Esophagus muscularis mucosa (tissue), 4 donors: ENCODE results near the gene HOXA10. TPM values are rescaled to one million over a fixed set of nuclear protein-coding genes. Genes with fewer than 3 reads are reported as not detected.

Experiments used
- DNase-seq: peaks from one replicate; pipeline ENCODE4 v3.0.0-alpha.2; 2017; ENCODE audit errors: extremely low spot score
- H3K27ac ChIP-seq, 4 donors: fragments of 200-600 bp; sonication (generic); replicated peaks in 1 of 4; 1 replicate in 3 of 4; 2 replicates in 1 of 4; pipeline ENCODE4 v1.5.1; 2016 to 2019; ENCODE audit warnings: mild to moderate bottlenecking in 1 of 4
- H3K27me3 ChIP-seq, 4 donors: fragments of 200-600 bp; sonication (generic); one replicate each; pipeline versions ENCODE4 v1.5.1 to v1.6.0; 2016 to 2019
- H3K36me3 ChIP-seq, 4 donors: fragments of 200-600 bp; sonication (generic); one replicate each; pipeline ENCODE4 v1.5.1; 2016 to 2019
- H3K4me1 ChIP-seq, 4 donors: fragments of 200-600 bp; sonication (generic); one replicate each; pipeline ENCODE4 v1.5.1; 2016 to 2019
- H3K4me3 ChIP-seq, 4 donors: fragments of 200-600 bp; sonication (generic); 1 replicate in 2 of 4; 2 replicates in 2 of 4; pipeline ENCODE4 v1.5.1; 2016 to 2019; ENCODE audit warnings: mild to moderate bottlenecking in 4 of 4, moderate library complexity in 1 of 4
- H3K9me3 ChIP-seq, 4 donors: fragments of 200-600 bp; sonication (generic); 1 replicate in 3 of 4; 2 replicates in 1 of 4; pipeline ENCODE4 v1.5.1; 2016 to 2019
- EP300 ChIP-seq: sonication (generic); formaldehyde crosslinking; IDR thresholded peaks from one replicate; pipeline ENCODE4 v1.6.1; 2017; ENCODE audit warnings: antibody characterized with exemption
- POLR2A ChIP-seq: fragments of 450-650 bp; IDR thresholded peaks from one replicate; pipeline ENCODE4 v1.6.1; 2017; ENCODE audit warnings: antibody characterized with exemption, moderate library complexity, mild to moderate bottlenecking, low read depth
- POLR2AphosphoS5 ChIP-seq, 2 donors: sonication (generic); formaldehyde crosslinking; IDR thresholded peaks; one replicate each; pipeline ENCODE4 v1.6.1; 2017; ENCODE audit warnings: antibody characterized with exemption in 2 of 2
- WGBS: methylation state at CpG from one replicate; pipeline ENCODE4 v1.1.5; 2018; 5-methylcytosine and 5-hydroxymethylcytosine counted together
- intact Hi-C: fragments of 100-400 bp; cut with DNase I; formaldehyde crosslinking; loops from one replicate; pipeline ENCODE4 v1.15.1; 2023
- total RNA-seq, 4 donors: library from RNA; depleted of rRNA; stranded (reverse); fragments of >200 nt; gene quantifications; one replicate each; pipeline versions ENCODE4 v1.1.0 to v1.2.1, GENCODE V29; 2016
- TF ChIP-seq, protein P1 (sequence below), 3 experiments: fragments of 200-600 bp in 2 of 3; fragments of 450-650 bp in 1 of 3; sonication (generic) in 2 of 3; IDR thresholded peaks; one replicate each; pipeline ENCODE4 v1.5.1; 2017 to 2019; ENCODE audit warnings: antibody characterized with exemption in 3 of 3, mild to moderate bottlenecking in 2 of 3, moderate library complexity in 1 of 3

The HOXA10 gene
- total RNA-seq, 4 donors from 2014 or later, result not detected

DNA sequence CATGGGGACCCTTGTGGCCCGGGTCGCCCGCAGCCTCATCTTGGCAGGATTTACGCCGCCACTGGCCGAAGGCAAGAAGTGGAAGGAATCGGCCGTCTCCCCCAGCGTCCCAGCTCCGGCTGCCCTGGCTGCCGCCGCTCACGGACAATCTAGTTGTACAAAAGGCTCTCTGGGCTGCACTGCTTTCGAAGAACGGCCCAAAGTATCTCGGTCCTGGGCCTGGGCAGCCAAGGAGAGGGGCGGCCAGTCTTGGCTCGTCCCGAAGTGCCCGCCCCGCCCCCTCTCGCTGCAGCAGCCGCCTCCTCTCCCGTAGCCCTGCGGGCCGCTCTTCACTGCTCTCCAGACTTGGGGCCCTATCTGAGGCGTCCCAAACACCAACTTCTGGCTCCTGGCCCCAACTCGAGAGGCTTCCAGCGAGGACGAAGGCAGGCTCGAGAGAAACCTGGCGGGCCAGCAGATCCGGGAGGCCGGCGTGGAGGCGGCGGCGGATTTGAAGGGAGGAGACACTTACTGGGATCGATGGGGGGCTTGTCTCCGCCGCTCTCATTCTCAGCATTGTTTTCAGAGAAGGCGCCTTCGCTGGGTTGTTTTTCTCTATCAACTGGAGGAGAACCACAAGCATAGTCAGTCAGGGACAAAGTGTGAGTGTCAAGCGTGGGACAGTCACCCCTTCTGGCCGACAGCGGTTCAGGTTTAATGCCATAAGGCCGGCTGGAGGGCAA, 9.6 kb downstream of the HOXA10 start:
- intact Hi-C loops, result loop anchor here (5.0 kb wide), 1 partner anchor 797 kb away; no protein-coding TSS in a partner anchor
- Histone ChIP-seq H3K36me3 (no peaks in the 10 kb centered on the region), H3K9me3 (no peaks in the 10 kb centered on the region), H3K27ac (no peak overlapping the region), H3K4me3 (peak overlapping the region; percentile 21 to 31 (median 25)), H3K27me3 (peaks cover 18 to 100% (median 91%) of the 10 kb centered on the region in 4 donors), H3K4me1 (peaks cover 21 to 62% (median 51%) of the 10 kb centered on the region in 4 donors)
- 15% methylated on average over 36 of the region's 47 CpGs for WGBS
- no peak for DNase-seq
- TF ChIP-seq, protein P1, sequence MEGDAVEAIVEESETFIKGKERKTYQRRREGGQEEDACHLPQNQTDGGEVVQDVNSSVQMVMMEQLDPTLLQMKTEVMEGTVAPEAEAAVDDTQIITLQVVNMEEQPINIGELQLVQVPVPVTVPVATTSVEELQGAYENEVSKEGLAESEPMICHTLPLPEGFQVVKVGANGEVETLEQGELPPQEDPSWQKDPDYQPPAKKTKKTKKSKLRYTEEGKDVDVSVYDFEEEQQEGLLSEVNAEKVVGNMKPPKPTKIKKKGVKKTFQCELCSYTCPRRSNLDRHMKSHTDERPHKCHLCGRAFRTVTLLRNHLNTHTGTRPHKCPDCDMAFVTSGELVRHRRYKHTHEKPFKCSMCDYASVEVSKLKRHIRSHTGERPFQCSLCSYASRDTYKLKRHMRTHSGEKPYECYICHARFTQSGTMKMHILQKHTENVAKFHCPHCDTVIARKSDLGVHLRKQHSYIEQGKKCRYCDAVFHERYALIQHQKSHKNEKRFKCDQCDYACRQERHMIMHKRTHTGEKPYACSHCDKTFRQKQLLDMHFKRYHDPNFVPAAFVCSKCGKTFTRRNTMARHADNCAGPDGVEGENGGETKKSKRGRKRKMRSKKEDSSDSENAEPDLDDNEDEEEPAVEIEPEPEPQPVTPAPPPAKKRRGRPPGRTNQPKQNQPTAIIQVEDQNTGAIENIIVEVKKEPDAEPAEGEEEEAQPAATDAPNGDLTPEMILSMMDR (IDR thresholded peaks at IDR 0.05), result no peak
- TF ChIP-seq POLR2A (no peak), POLR2AphosphoS5 (IDR thresholded peaks at IDR 0.05) (no peak), EP300 (no peak)

GRCh38 chr7:27164045-27164366, 10.1 kb downstream of the HOXA10 start:
- peaks cover 17 to 100% (median 91%) of the 10 kb centered on the region in 4 donors for H3K27me3 ChIP-seq

DNA sequence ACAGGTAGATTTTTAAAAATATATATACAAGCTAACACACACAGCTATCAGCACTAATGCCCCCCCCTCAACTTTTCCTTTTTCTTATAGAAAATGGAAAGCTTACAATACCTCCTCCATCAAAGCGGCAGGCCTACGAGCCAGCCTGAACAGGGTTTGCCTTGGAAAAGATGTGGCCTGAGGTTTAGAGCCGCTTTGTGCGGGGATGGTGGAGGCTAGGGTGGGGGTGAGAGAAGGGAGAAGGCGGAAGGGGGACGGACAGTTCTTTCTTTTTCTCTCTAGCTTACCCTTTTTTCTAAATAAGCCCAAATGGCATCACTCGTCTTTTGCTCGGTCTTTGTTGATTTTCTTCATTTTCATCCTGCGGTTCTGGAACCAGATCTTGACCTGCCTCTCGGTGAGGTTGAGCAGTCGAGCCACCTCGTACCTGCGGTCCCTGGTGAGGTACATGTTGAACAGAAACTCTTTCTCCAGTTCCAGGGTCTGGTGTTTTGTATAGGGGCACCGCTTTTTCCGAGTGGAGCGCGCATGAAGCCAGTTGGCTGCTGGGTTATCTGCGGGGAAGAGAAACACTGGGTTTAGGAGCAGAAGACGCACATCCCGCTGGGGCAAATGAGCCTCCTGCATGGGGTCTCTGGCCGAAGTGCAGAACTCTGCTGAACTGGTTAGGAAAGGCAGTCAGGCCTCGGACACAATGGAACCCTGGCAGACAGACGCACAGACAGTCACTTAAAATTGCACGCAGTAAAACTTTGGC, 10.7 kb downstream of the HOXA10 start:
- peaks cover 17 to 100% (median 91%) of the 10 kb centered on the region in 4 donors for H3K27me3 ChIP-seq
- peaks cover 20 to 60% (median 49%) of the 10 kb centered on the region in 4 donors for H3K4me1 ChIP-seq
- DNase-seq, result no peak
- H3K4me3 ChIP-seq, result no peak overlapping the region
- no peak overlapping the region for H3K27ac ChIP-seq
- TF ChIP-seq POLR2A (no peak), POLR2AphosphoS5 (IDR thresholded peaks at IDR 0.05) (no peak), EP300 (no peak)
- TF ChIP-seq, protein P1 (IDR thresholded peaks at IDR 0.05), result no peak
- H3K36me3 ChIP-seq, result no peaks in the 10 kb centered on the region
- 52% methylated on average over 24 of the region's 24 CpGs for whole genome bisulfite sequencing
- no peaks in the 10 kb centered on the region for H3K9me3 ChIP-seq
- intact Hi-C loops, result loop anchor here (5.0 kb wide), 1 partner anchor 796 kb away; no protein-coding TSS in a partner anchor

More at GRCh38 chr7:27164045-27164366, 10.1 kb downstream of the HOXA10 start:
- Histone ChIP-seq H3K27ac (no peak overlapping the region), H3K9me3 (no peaks in the 10 kb centered on the region), H3K36me3 (no peaks in the 10 kb centered on the region), H3K4me1 (peaks cover 20 to 57% (median 48%) of the 10 kb centered on the region in 4 donors), H3K4me3 (peak overlapping the region in 1 of 4 donors; percentile 31)
- TF ChIP-seq, protein P1 (IDR thresholded peaks at IDR 0.05), result no peak
- TF ChIP-seq POLR2A, result no peak
- TF ChIP-seq EP300, result no peak
- no peak for TF ChIP-seq POLR2AphosphoS5 (IDR thresholded peaks at IDR 0.05)
- intact Hi-C loops, result loop anchor here (5.0 kb wide), 1 partner anchor 797 kb away; no protein-coding TSS in a partner anchor
- 45% methylated on average over 12 of the region's 12 CpGs for WGBS
- DNase-seq, result no peak

DNA sequence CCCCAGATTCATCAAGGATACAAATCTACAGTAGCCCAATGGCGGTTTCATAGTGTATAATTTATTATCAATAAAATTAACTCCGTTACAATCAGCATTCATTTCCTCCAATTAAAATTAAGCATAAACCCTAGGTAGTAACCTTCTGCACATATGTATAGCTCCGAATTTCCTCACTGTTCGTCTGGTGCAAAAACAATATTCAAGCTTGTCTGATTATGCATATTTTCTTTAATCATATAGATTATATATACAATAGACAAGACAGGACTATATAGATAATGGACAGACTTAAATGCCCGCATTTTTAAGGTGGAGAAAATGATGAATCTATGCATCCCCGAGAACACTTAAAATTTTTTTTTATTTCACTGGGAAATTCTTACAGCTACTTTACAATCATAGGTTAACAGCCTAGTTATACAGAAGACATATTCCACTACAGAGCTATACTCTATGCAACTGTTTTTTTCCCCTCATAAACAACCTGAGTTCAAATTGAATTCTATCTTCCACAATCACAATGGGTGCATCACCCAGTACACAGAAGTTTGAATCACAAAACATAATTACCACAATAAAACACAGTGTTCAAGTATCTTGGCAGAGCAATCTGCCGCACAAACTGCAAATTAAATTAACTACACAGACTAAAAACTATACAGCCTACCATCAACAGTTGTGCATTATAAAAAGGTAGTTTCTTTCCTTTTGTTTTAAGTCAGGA, 11.4 kb downstream of the HOXA10 start:
- 69% methylated on average over 7 of the region's 7 CpGs for WGBS
- Histone ChIP-seq H3K27me3 (peaks cover 17 to 100% (median 91%) of the 10 kb centered on the region in 4 donors), H3K4me3 (no peak overlapping the region), H3K36me3 (no peaks in the 10 kb centered on the region), H3K9me3 (no peaks in the 10 kb centered on the region), H3K27ac (no peak overlapping the region), H3K4me1 (peaks cover 20 to 67% (median 50%) of the 10 kb centered on the region in 4 donors)
- intact Hi-C loops, result loop anchor here (5.0 kb wide), 1 partner anchor 795 kb away; no protein-coding TSS in a partner anchor
- TF ChIP-seq POLR2A, result no peak
- no peak for TF ChIP-seq POLR2AphosphoS5 (IDR thresholded peaks at IDR 0.05)
- no peak for TF ChIP-seq EP300
- TF ChIP-seq, protein P1 (IDR thresholded peaks at IDR 0.05), result no peak
- DNase-seq, result no peak
